ENCODE data around the gene FBXO9. TPM values are rescaled to one million over a fixed set of nuclear protein-coding genes. Genes with fewer than 3 reads are reported as not detected.

The FBXO9 gene
- total RNA-seq, 1 experiment from 2014 or later, result 43.6 TPM

- DNase-seq (ENCODE audit: low spot score), result no peak
These were observed 24.7 kb downstream of the FBXO9 start for GRCh38 chr6:53089948-53090347.

- DNase-seq (ENCODE audit: low spot score), result no peak
These were observed 25.4 kb downstream of the FBXO9 start for GRCh38 chr6:53090576-53090975.

- no peak for DNase-seq (ENCODE audit: low spot score)
These were observed 30.1 kb downstream of the FBXO9 start for GRCh38 chr6:53095270-53095669.

GRCh38 chr6:53095716-53096115, 30.5 kb downstream of the FBXO9 start:
- no peak for DNase-seq (ENCODE audit: low spot score)

GRCh38 chr6:53100561-53100960, 35.4 kb downstream of the FBXO9 start:
- no peak for DNase-seq (ENCODE audit: low spot score)

GRCh38 chr6:53101006-53101405, 35.8 kb downstream of the FBXO9 start:
- DNase-seq (ENCODE audit: low spot score), result no peak

- no peak for DNase-seq (ENCODE audit: low spot score)
These were observed 38.9 kb downstream of the FBXO9 start for GRCh38 chr6:53103993-53104675.

- DNase-seq (ENCODE audit: low spot score), result no peak
These were observed 39.7 kb downstream of the FBXO9 start for GRCh38 chr6:53104916-53105315.

GRCh38 chr6:53107091-53107490, 41.9 kb downstream of the FBXO9 start:
- no peak for DNase-seq (ENCODE audit: low spot score)

GRCh38 chr6:53109612-53110011, 44.4 kb downstream of the FBXO9 start:
- DNase-seq (ENCODE audit: low spot score), result no peak

GRCh38 chr6:53111865-53112264, 46.7 kb downstream of the FBXO9 start:
- DNase-seq (ENCODE audit: low spot score), result no peak

- DNase-seq (ENCODE audit: low spot score), result peak; percentile 34
These were observed 47.2 kb downstream of the FBXO9 start for GRCh38 chr6:53112404-53112803.

- no peak for DNase-seq (ENCODE audit: low spot score)
These were observed 47.7 kb downstream of the FBXO9 start for GRCh38 chr6:53112871-53113270.

- no peak for DNase-seq (ENCODE audit: low spot score)
These were observed 48.5 kb downstream of the FBXO9 start for GRCh38 chr6:53113742-53114141.

GRCh38 chr6:53115113-53115512, 49.9 kb downstream of the FBXO9 start:
- no peak for DNase-seq (ENCODE audit: low spot score)

- no peak for DNase-seq (ENCODE audit: low spot score)
These were observed 50.5 kb downstream of the FBXO9 start for GRCh38 chr6:53115741-53116140.

GRCh38 chr6:53119349-53119748, 54.1 kb downstream of the FBXO9 start:
- DNase-seq (ENCODE audit: low spot score), result peak; percentile 30

GRCh38 chr6:53119772-53120409, 54.7 kb downstream of the FBXO9 start:
- peak; percentile 78 for DNase-seq (ENCODE audit: low spot score)

GRCh38 chr6:53124131-53124800, 59.1 kb downstream of the FBXO9 start:
- no peak for DNase-seq (ENCODE audit: low spot score)

- no peak for DNase-seq (ENCODE audit: low spot score)
These were observed 60.1 kb downstream of the FBXO9 start for GRCh38 chr6:53125276-53125675.

- no peak for DNase-seq (ENCODE audit: low spot score)
These were observed 63.6 kb downstream of the FBXO9 start for GRCh38 chr6:53128842-53129241.

GRCh38 chr6:53130569-53131290, 65.5 kb downstream of the FBXO9 start:
- no peak for DNase-seq (ENCODE audit: low spot score)

Data from H4 (cell line).